ENCODE data around the gene EPN2. TPM values are rescaled to one million over a fixed set of nuclear protein-coding genes. Genes with fewer than 3 reads are reported as not detected.

EPN2 gene
- total RNA-seq, 2 experiments from 2014 or later, result 11.9 to 12.3 TPM

- Mint-ChIP-seq H3K27me3 (peaks cover 11% of the 10 kb centered on the region), H3K27ac (no peak overlapping the region), H3K4me3 (no peak overlapping the region), H3K4me1 (ENCODE audit: low read depth) (no peaks in the 10 kb centered on the region), H3K9me3 (no peaks in the 10 kb centered on the region), H3K36me3 (ENCODE audit: low read depth) (no peaks in the 10 kb centered on the region)
- TF ChIP-seq CTCF (IDR thresholded peaks at IDR 0.05), result no peak
- ATAC-seq (ENCODE audit: poor library complexity), result no peak
- peaks cover 0 to 3% of the 10 kb centered on the region in 2 experiments for H3K9me3 ChIP-seq (ENCODE audit: control insufficient read depth in 1 of 2, insufficient read depth in 1 of 2, low read length in 2 of 2)
- H3K27ac ChIP-seq (ENCODE audit: low read depth in 1 of 2, low read length in 2 of 2), result no peak overlapping the region
- H3K4me3 ChIP-seq (ENCODE audit: low read length), result no peak overlapping the region
- intact Hi-C loops (cut with DNase I, micrococcal nuclease), result no loop called here
- POLR2A ChIA-PET, result no interaction called here
- no peaks in the 10 kb centered on the region for H3K4me1 ChIP-seq (ENCODE audit: insufficient read depth, low read length)
- H3K27me3 ChIP-seq (ENCODE audit: control insufficient read depth in 1 of 2, insufficient read depth in 2 of 2, low read length in 2 of 2), result no peaks in the 10 kb centered on the region
- no peaks in the 10 kb centered on the region for H3K36me3 ChIP-seq (ENCODE audit: insufficient read depth, low read length)
- no peak for DNase-seq
- CTCF ChIA-PET, result no interaction called here
Measured at GRCh38 chr17:19331134-19331533, 94.0 kb downstream of the EPN2 start.

GRCh38 chr17:19331543-19332245, 94.5 kb downstream of the EPN2 start:
- Mint-ChIP-seq H3K27ac (no peak overlapping the region), H3K36me3 (ENCODE audit: low read depth) (no peaks in the 10 kb centered on the region), H3K9me3 (no peaks in the 10 kb centered on the region), H3K4me3 (no peak overlapping the region), H3K27me3 (peaks cover 11% of the 10 kb centered on the region), H3K4me1 (ENCODE audit: low read depth) (no peaks in the 10 kb centered on the region)
- TF ChIP-seq CTCF (IDR thresholded peaks at IDR 0.05), result no peak
- intact Hi-C loops (cut with DNase I, micrococcal nuclease), result no loop called here
- Histone ChIP-seq H3K36me3 (ENCODE audit: insufficient read depth, low read length) (no peaks in the 10 kb centered on the region), H3K27ac (ENCODE audit: low read depth in 1 of 2, low read length in 2 of 2) (no peak overlapping the region), H3K27me3 (ENCODE audit: control insufficient read depth in 1 of 2, insufficient read depth in 2 of 2, low read length in 2 of 2) (peaks cover 0 to under 1% of the 10 kb centered on the region in 2 experiments), H3K4me1 (ENCODE audit: insufficient read depth, low read length) (no peaks in the 10 kb centered on the region), H3K9me3 (ENCODE audit: control insufficient read depth in 1 of 2, insufficient read depth in 1 of 2, low read length in 2 of 2) (no peaks in the 10 kb centered on the region), H3K4me3 (ENCODE audit: low read length) (no peak overlapping the region)
- ATAC-seq (ENCODE audit: poor library complexity) (no peak), DNase-seq (no peak)
- CTCF ChIA-PET, result no interaction called here
- POLR2A ChIA-PET, result no interaction called here

- Mint-ChIP-seq H3K4me1 (ENCODE audit: low read depth) (no peaks in the 10 kb centered on the region), H3K27me3 (peaks cover 19% of the 10 kb centered on the region), H3K4me3 (no peak overlapping the region), H3K36me3 (ENCODE audit: low read depth) (no peaks in the 10 kb centered on the region), H3K9me3 (no peaks in the 10 kb centered on the region), H3K27ac (no peak overlapping the region)
- TF ChIP-seq CTCF (IDR thresholded peaks at IDR 0.05), result no peak
- Histone ChIP-seq H3K9me3 (ENCODE audit: control insufficient read depth in 1 of 2, insufficient read depth in 1 of 2, low read length in 2 of 2) (no peaks in the 10 kb centered on the region), H3K4me1 (ENCODE audit: insufficient read depth, low read length) (no peaks in the 10 kb centered on the region), H3K4me3 (ENCODE audit: low read length) (no peak overlapping the region), H3K27ac (ENCODE audit: low read depth in 1 of 2, low read length in 2 of 2) (no peak overlapping the region), H3K36me3 (ENCODE audit: insufficient read depth, low read length) (no peaks in the 10 kb centered on the region), H3K27me3 (ENCODE audit: control insufficient read depth in 1 of 2, insufficient read depth in 2 of 2, low read length in 2 of 2) (peaks cover 5 to 6% of the 10 kb centered on the region in 2 experiments)
- ATAC-seq (ENCODE audit: poor library complexity) (no peak), DNase-seq (peak in 2 of 14 experiments; percentile 11)
- POLR2A ChIA-PET, result no interaction called here
- CTCF ChIA-PET, result no interaction called here
- intact Hi-C loops (cut with DNase I, micrococcal nuclease), result no loop called here
Measured at GRCh38 chr17:19332371-19333131, 95.4 kb downstream of the EPN2 start.
